Fibroblast of mammary gland (primary cell): Measurements from ENCODE around the gene SERTAD1.
"Not testable (repeated sequence)": the region's sequence is repeated elsewhere in the genome, so short reads cannot be mapped to it uniquely, and the experiment has no call there.

ENCODE experiments used
- DNase-seq: peaks from one replicate; pipeline ENCODE4 v3.0.0-alpha.2; 2010; ENCODE audit warnings: low read depth
- H3K4me3 ChIP-seq: 2 replicates; pipeline ENCODE4 v1.5.1; 2011; ENCODE audit warnings: low read depth, mild to moderate bottlenecking, low read length, moderate library complexity; ENCODE audit not compliant: control insufficient read depth
- TF ChIP-seq, protein P1 (sequence below): conservative IDR thresholded peaks from 2 replicates; pipeline ENCODE4 v1.5.1; 2011; ENCODE audit warnings: low read depth, low read length, inconsistent platforms; ENCODE audit not compliant: control insufficient read depth, insufficient read depth

SERTAD1 gene

GRCh38 chr19:40460185-40460584 lies 34.4 kb upstream of the SERTAD1 start:
- no peak for DNase-seq
- TF ChIP-seq, protein P1, sequence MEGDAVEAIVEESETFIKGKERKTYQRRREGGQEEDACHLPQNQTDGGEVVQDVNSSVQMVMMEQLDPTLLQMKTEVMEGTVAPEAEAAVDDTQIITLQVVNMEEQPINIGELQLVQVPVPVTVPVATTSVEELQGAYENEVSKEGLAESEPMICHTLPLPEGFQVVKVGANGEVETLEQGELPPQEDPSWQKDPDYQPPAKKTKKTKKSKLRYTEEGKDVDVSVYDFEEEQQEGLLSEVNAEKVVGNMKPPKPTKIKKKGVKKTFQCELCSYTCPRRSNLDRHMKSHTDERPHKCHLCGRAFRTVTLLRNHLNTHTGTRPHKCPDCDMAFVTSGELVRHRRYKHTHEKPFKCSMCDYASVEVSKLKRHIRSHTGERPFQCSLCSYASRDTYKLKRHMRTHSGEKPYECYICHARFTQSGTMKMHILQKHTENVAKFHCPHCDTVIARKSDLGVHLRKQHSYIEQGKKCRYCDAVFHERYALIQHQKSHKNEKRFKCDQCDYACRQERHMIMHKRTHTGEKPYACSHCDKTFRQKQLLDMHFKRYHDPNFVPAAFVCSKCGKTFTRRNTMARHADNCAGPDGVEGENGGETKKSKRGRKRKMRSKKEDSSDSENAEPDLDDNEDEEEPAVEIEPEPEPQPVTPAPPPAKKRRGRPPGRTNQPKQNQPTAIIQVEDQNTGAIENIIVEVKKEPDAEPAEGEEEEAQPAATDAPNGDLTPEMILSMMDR = no peak
- no peak overlapping the region for H3K4me3 ChIP-seq

- DNase-seq = no peak
- TF ChIP-seq, protein P1 = no peak
- H3K4me3 ChIP-seq = no peak overlapping the region
Measured at GRCh38 chr19:40458597-40458974, 32.8 kb upstream of the SERTAD1 start.

DNA sequence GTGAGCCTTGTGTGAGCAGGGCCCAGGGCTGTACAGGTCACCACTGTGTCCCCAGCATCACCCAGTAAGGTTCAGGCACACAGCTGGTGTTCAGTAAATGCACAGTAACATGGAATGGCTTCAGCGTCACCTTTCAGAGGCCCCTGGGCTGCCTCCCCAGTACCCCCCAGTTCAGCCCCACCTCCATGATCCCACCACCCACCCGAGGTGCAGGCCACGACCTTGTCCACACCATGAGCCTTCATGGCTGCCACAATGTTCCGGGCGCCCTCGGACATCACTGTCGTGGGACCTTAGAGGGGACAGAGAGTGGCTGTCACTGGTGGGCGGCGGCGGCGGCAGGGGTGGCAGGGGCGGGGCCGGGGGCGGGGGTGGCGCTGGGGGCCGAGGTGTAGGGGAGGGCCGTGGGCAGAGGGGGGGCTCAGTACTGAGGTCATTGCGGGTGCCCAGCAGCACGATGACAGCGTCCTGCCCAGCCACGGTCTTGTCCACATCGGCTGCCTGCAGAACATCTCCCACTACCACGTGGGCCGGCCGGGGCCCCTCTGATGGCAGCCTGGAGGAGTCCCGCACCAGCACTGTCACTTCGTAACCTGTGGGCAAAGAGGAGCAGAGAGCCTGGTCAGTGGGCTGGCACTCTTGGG lies 32.3 kb upstream of the SERTAD1 start:
- TF ChIP-seq, protein P1 = no peak
- H3K4me3 ChIP-seq = no peak overlapping the region
- no peak for DNase-seq

DNA sequence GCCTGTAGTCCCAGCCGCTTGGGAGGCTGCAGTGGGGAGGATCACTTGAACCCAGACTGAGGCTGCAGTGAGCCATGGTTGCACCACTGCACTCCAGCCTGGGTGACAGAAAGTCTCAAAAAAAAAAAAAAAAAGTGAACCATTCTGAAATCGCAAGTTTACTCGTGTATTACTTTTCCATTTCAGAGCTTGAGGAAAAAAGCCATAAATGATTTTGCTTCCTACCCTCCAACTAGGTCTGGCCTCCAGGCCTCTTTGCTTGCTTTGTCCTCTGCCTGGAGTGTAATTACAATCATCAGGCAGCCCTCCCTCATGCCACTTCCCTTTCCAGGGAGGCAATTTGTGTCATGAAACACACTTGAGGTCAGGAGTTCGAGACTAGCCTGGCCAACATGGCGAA lies 31.3 kb upstream of the SERTAD1 start:
- TF ChIP-seq, protein P1 = no peak
- H3K4me3 ChIP-seq = no peak overlapping the region
- no peak for DNase-seq

GRCh38 chr19:40453943-40454342 lies 28.2 kb upstream of the SERTAD1 start:
- H3K4me3 ChIP-seq, DNase-seq: not testable (repeated sequence)

DNA sequence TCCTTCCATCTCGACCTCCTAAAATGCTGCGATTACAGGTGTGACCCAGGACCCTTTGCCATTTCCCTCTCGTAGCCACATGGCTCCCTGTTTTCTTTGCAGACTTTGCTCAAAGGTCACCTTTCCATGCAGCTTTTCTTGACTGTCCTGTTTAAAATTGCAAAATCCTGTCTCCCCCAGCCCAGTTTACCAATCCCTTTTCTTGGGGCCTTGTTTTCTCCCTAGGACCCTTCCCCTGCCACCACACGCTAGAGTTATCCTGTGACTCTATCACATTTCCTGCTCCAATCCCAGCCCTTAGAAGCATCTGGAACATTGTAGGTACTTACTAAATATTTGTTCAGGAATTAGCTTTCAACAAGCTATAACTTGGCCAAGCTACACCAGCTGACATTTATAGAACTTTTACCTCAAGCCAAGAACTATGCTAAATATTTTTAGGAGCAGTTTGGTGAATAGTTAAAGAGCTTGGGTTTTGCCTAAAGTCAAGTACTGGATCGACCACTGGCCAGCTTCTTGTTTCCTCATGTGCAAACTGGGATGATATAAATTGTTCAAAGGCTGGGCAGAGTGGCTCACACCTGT lies 27.5 kb upstream of the SERTAD1 start:
- TF ChIP-seq, protein P1 = no peak
- H3K4me3 ChIP-seq = no peak overlapping the region
- no peak for DNase-seq

DNA sequence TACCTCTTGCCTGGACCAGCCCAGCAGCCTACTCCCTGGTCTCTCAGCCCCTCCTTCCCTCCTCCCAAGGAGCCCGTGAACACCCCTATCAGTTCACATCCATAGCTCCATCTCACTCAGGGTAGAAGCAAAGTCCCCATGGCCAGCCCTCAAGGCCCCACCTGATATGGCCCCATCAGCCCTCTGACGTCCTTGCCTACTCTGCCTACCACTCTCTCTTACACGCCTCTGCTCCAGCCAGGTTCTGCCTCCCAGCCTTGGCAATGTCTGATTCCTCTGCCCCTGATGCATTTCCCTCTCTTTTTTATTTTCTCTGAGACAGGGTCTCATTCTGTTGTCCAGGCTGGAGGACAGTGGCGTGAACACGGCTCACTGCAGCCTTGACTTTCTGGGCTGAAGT lies 26.2 kb upstream of the SERTAD1 start:
- TF ChIP-seq, protein P1 = no peak
- H3K4me3 ChIP-seq = no peak overlapping the region
- no peak for DNase-seq
